GM19043 (cell line): ENCODE data around the gene BACE1.
"Not testable (repeated sequence)": the region's sequence is repeated elsewhere in the genome, so short reads cannot be mapped to it uniquely, and the experiment has no call there.

ENCODE experiments used
- ATAC-seq: cut with Tn5 transposase; IDR thresholded peaks from one replicate; pipeline ENCODE4 v1.9.1; 2021; ENCODE audit warnings: low read depth; ENCODE audit not compliant: unreplicated experiment

Gene BACE1

DNA sequence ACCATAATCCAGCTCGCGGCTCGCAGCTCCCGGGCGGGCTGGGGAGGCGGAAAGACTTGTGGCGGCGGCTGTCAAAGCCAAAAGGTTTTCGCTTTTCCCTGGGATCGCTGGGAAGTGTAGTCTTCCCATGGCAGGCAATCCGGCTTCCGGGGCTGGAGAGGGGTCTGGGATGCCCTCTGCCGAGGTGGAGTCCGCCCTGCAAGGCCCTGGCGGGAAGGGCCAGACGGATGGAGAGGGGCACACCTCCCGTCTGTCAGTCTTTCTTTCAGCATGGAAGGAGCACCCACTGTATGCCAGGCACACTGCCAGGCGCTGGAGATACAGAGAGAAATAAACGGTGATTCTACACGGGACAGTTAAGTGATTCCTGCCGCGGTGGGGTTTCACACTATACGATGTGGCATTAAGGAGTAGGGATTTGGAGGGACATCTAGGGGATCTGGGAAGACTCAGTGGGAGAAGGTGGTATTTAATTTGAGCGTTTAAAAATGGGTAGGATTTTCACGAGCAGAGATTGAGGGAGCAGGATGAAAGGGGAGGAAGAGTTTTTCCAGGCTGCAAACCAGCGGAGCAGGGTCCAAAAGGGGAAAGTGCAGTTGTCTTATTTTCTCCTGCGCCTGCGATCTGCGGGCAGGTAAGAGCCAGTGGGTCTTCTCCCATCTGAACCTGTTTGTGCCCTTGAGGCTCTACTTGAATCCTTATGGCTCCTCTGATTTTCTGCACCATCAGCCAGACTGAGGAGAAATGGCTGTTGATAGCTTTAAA, at the start of gene BACE1:
BACE1 (minus strand) TSS at position 60 of the 765 bp plus-strand sequence. CDS start 461 bp downstream, outside the sequence.
- no peak for ATAC-seq

DNA sequence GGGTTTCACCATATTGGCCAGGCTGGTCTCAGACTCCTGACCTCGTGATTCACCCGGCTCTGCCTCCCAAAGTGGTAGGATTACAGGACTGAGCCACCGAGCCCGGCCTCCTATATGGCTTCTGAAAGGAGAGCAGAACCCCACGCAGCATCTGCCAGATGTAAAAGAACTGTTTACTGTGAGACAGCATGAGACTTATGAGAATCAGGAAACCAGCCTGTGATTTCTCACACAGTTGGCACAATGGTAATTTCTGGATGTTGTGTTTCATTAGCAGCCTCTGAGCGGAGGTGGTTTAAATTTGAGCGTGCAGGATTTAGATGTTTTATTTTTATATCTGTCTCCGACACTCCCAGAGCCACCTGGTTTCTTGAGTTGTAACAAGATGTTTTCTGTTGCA, 45.4 kb upstream of the BACE1 start:
- ATAC-seq: no peak

DNA sequence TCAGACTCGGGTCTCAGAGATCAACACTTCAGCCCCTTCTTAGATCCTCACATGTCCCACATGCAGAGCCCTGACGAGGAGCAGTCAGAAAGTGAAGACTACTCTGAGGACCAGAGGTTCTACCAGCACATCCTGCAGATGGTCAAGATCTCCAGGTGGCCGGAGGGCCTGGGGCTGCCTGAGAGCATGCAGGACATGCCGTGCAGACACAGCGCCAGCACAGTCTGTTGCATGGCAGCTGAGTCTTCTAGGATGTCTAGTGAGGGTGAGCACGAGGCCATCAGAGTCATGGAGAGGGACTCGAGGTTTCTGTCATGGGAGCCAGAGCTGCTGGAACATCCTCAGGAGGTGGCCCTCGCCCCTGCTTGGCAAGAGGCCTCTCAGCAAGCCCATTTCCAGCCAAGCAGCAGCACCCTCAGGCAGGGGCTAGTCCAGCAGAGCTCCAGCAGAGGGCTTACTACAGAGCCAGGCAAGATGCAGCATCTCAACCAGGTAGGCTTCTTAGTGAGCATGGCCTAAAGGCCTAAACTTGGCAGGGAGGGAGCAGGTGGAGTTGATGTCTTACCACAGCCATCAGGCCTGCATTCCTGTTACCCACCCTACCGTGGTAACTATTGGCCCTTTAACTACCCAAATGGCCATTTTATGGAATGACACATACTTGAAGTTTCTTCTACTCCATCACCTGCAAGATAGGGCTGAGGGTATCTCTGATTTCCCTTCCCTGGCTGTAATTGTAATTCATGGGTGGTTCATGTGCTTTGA, 40.3 kb upstream of the BACE1 start:
- no peak for ATAC-seq

DNA sequence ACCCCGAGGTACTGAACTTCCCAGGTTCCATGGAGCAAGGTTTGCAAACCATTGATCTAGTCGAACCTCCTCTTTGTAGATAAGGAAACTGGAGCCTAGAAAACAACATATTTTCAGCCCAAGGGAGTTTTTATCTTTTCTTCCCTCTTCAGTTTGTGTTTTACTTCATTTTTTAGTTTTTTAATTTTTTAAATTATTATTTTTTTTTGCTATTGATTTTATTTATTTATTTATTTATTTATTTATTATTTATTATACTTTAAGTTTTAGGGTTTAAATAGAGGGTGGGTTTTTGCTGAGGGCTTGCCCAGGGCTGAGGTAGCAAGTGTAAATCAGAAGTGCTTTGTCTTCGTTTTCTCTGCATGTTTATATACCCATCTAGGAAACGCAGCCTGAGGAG, 38.5 kb upstream of the BACE1 start:
- ATAC-seq: no peak

DNA sequence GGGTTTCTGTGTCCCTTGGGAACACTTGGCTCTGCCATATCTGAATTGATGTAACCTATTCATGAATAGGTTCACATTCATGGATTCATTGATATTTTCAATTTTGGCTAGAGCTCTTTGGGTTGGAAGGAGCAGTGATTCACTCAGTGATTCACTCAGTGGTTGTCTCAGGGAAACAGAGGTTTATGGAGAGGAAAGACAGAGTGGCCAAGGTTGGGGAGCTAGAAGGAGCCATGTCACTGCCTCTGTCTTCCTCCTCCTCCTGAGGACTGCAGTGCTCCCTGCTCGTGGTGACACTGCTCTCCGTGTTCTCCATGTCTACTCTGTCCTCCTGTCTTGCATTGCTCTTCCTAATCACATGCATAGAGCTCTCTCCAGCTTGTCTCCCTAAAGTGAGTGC, 29.0 kb upstream of the BACE1 start:
- ATAC-seq: no peak

DNA sequence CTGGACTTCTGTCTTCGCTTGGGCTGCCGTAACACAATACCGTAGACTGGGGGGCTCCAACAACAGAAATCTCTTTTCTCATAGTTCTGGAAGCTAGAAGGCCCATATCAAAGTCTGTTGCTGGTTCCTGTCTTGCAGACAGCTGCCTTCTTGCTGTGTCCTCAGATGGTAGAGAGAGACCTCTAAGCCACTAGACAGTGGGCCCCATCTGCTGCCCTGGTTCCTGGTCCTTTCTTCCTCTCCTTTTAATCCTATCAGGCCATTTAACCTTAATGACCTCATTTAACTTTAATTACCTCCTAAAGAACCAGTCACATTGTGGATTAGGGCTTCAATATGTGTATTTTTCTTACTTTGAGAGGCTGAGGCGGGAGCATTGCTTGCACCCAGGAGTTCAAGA, 21.0 kb upstream of the BACE1 start:
- no peak for ATAC-seq

DNA sequence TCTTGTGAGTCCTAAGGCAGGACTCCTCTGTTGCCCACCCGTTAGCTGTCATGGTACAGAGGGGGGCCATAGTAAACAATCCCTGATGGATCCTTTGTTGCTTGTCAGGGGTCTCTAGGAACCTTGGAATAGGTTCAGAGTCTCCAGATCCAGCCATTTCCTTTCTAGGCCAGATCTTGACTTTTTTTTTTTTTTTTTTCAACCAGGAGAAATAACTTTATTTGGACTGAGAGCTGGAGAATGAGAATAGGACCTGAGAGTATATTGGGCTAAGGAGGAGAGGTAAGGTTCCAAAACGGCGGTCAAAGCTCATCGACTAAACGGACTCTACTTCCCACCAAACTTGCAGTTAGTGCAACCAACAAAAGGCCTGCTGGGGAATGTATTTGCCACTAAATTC, 19.3 kb upstream of the BACE1 start:
- ATAC-seq: no peak

DNA sequence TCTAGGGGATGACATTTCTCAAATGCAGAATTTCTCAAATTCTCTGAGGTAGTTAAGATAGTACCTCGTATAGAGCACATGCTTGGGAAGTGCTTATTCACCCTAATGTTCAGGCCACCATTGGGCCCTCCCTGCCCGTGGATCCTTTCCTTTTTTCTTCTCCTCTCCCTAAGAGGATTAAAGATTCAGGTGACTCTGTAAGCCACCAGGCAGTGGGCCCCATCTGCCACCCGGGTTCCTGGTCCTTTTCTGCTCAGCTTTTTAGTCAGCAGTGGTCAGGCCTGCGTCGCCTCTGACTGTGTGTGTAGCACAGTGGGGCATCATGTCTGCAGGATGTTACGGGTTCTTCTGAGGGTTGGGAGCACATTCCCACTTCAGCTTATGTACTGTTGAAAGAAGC, 18.8 kb upstream of the BACE1 start:
- ATAC-seq: no peak

DNA sequence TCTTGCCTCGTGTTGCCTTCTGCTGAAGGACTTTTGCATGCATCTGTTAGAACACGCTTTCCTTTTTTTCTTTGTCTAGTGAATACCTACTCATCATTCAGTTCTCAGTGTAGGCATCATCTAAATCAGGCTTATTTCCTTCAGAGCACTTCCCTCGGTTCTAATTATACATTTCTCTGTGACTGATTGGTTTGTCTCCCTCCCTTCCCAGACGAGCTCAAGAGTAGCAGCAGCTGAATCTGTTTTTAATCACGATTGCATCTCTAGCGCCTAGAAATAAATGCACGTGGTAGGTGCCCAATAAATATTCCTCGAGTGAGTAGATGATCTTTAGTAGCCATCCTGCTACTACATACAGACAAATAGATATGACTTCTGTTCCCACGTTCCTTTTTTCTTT, 17.9 kb upstream of the BACE1 start:
- no peak for ATAC-seq

DNA sequence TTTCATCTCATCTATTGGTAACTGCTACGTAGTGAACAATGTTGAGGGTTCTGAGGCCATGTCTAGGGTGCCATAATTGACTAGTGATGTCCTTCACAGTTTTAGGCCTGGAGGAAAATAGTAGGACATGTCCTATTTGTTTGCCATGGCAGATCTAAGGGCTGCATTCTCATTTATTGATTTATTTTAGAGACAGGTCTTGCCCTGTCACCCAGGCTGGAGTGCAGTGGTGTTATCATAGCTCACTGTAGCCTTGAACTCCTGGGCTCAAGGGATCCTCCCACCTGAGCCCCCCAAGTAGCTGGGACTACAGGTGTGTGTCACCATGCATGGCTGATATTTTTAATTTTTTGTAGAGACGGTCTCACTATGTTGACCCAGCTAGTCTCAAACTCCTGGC, 16.8 kb upstream of the BACE1 start:
- no peak for ATAC-seq

DNA sequence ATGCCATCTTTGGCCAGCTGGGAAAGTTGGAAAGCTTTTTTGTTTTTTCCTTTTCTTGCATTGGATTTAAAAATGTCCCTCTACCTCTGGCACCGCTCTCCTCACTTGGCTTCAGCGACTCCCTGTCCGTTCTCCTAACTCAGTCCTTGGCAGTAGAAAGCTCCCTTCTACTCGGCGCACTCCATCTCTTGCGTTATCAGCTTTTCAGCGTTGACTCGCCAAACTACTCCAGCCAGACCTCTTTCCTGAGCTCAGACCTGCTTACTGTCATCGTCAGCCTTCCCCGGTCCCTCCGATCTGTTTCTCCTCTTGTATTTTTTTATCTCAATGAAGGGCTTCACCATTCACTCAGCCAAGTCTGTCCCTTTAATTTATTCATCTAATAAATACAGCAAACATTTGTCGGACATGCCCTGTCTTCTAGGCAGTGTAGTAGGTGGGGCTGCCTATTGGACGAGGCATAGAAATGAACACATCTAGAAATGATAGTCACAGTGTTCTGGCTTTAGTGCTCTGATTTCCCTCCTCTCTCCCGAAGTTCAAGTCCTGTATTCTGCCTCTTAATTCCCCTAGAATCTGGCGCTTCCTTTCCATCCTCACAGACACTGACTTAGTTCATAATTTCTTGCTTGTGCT, 12.4 kb upstream of the BACE1 start:
- ATAC-seq: no peak

DNA sequence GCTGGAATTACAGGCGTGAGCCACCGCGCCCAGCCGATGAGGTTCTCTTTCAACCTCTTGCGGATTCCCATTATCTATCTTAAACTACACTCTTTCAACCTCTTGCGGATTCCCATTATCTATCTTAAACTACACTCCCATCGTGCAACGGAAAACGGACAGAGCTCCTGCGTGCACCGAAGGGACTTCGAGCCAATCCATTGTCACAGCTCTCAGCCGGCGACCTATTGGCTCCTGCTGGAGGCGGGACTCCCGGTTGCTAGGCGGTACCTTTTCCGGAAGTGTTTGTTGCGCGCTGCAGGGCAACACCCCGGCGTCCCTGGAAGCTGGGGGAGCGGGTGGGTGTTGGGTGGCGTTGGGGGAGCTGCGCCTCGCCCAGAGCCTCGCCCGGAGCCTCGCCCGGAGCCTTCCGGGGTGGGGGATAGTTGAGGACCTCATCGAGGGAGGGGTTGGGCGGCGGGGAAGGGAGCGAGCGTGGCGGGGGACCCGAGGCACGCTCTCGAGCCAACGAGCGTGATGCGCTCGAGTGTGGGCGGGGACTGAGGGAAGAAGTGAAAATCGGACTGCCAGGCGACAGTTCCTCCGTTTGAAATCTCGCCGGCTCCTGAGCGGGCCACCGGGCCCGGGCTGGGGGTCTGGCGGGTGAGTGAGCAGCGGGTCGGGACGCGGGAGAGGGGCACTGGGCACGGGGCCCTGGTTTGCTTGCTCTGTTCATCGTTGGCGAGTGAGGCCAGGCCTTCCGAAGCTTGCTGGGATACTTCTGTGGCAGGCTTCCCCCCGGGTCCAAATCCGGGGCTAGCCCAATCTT, 11.7 kb upstream of the BACE1 start, which contains the start of gene CEP164:
CEP164 (plus strand) TSS at position 288 of the 808 bp plus-strand sequence. CDS start 10,733 bp downstream, outside the sequence.
- peak; percentile 96 for ATAC-seq

DNA sequence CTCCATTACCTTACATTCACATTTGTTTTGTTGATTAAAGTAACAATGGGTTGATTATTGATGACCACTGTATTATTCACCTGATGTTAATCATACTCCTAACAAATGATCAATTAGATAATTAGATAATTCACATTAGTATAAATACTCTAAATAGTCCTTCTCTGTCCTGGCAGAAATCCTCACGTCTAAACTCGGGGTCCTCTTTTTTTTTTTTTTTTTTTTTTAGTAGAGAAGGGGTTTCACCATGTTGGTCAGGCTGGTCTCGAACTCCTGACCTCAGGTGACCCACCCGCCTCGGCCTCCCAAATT, 11.2 kb upstream of the BACE1 start:
- ATAC-seq: not testable (repeated sequence)

DNA sequence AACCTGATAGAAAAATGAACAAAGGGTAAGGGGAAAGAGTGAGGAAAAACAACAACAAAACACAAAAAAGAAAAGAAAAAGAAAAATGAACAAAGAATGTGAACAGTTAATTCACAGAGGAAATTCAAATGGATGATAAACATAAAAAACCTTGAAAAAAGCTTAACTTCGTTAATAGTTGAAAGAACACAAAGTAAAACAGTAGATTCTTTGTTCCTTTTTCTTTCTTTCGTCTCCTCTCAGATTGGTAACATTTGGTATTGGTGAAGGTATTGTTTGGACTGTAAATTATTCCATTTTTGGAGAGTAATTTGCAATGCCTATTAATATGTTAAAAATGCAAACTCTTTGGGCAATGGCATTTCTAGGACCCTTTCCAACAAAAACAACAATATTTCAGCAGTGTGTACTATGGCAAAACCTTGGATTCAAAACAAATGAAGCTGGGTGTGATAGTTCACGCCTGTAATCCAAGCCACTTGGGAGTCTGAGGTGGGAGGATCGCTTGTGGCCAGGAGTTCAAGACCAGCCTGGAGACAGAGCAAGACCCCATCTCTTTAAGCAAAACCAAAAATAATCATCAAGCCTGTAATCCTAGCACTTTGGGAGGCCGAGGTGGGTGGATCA, 3.3 kb upstream of the BACE1 start:
- no peak for ATAC-seq

DNA sequence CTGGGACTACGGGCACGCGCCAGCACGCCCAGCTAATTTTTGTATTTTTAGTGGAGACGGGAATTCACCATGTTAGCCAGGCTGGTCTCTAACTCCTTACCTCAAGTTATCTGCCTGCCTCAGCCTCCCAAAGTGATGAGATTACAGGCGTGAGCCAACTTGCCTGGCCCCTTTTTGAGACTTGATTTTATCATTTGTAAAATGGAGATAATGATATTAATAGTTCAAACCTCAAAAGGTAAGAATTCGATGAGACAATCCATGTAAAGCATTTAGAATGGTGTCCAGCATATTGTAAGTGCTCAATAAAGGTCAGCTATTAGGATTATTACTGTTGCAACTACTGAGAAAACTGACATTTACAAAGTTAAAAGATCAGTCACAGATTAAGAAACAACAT, 2.7 kb upstream of the BACE1 start:
- ATAC-seq: no peak

DNA sequence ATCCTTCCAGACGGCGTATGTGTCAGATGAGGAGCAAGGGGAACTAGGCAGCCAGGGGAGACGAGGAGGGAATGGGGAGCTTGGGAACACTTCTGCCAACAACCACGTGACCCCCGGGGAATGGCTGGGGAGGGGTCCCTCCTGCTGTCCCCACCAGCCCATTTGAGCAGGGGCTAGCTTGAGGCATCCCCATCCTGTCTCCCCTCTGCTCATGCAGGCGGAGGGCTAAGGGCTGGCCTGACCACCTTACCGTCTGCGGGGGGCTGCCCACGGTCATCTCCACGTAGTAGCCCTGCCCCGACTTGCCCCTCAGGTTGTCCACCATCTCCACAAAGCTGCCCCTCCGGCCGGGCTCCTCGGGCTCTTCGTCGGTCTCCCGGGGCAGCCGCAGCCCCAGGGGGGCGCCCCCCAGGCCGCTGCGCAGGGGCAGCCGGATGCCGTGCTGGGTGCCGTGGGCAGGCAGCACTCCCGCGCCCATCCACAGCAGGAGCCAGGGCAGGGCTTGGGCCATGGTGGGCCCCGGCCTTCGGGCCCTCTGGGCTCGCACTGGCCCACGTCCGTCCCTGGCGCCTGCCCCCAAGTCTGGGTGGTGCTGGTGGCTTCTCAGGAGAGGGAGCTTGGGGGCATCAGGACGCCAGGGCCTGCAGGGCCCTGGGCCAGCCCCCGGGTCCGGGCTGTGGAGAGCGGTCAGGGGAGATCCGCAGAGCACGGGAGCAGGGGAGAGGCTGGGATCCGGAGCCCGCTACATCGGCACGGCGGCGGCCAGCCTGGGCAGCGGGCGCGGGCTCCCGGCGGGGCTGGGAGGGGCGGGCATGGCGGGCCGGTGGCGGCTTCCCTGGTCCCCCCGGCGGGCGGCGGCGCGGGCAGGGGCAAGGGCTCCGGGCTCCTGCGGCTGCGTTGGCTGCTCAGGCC, 515 bp downstream of the BACE1 start:
- ATAC-seq: no peak

DNA sequence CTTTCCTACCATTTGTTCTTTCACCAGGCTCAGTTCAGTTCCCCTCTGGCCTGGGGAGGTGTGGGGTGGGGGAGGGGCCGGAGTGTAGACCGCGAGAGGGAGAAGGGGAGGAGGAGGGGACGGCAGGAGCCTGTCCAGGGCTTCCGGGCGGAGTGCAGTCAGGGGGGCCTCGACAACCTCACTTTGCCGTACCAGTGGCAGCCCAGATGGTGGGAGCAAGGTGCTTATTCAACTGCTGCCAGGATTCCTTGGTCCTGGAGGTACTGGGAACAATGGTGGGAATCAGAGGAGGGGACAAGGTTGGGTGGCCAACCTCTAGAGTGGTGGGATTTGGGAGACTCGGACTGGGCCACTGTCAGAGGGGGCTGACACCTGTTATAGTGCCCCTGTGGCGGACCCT, 1.2 kb downstream of the BACE1 start:
- ATAC-seq: no peak

DNA sequence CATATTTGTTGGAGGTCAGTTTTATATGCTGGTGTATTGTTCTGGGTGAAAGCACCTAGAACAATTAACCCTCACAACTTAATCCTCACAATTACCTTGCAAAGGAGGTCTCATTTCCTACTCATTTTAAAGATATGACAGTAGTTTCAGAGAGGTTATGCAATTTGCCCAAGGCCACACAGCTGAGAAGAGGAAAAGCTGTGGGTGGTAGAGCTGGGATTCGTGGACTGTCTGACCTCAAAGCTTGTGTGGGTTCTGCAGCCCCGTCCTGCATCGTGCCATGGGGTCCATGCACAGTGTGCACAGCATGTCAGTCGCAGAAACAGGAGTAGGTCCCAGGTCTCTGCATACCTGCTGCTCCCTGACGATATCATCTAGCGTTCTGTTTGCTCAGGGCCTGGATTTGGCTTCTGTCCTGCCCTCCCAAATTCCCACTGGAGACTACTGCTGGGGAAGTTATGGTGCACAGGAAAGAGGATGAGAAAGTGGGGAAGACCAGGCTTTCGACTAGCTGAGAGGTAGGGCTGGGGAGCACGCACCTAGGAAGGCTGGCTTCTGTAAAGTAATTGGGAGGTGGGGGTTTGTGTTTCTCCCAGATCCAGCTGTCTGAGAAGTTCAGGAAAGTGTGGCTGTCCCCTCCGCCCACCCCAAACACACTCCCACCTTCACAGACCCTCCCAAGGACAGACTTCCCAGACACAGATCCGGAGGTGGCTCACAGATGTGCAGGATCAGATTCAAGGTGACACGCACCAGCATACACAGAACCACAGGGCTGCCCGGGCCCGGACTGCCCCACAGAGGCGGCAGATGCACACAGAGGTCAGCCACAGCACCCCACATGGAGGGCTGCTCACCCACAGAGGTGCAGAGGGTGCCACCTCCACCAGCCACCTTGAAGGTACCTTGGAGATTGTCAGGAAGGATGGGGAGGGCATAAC, 2.0 kb downstream of the BACE1 start:
- no peak for ATAC-seq
